Astrocyte (in vitro differentiated cells and primary cell): ENCODE results near the gene MATN1.
"Not testable (repeated sequence)": the region's sequence is repeated elsewhere in the genome, so short reads cannot be mapped to it uniquely, and the experiment has no call there.

ENCODE experiments used
- CTCF ChIP-seq: IDR thresholded peaks from 2 replicates; pipeline ENCODE4 v1.5.1; 2011; ENCODE audit warnings: low read depth, mild to moderate bottlenecking, inconsistent platforms, low read length, moderate library complexity; ENCODE audit not compliant: insufficient read depth
- EZH2 ChIP-seq: IDR thresholded peaks from 2 replicates; pipeline ENCODE4 v1.6.1; 2012; ENCODE audit warnings: mild to moderate bottlenecking, low read length, inconsistent platforms; ENCODE audit not compliant: insufficient read depth

- TF ChIP-seq CTCF, EZH2: not testable (repeated sequence)
Measured at GRCh38 chr1:30766948-30767347, 43.6 kb upstream of the MATN1 start.
